Endothelial cell (in vitro differentiated cells): Measurements from ENCODE around the gene ZDHHC22. TPM values are rescaled to one million over a fixed set of nuclear protein-coding genes. Genes with fewer than 3 reads are reported as not detected.

Experiments
- DNase-seq: peaks from one replicate; pipeline ENCODE4 v3.0.0; 2021; ENCODE audit warnings: low spot score
- H3K27ac Mint-ChIP-seq: one replicate; pipeline ENCODE4 v1.8.0; 2021; ENCODE audit warnings: mixed read lengths, inconsistent platforms; ENCODE audit not compliant: unreplicated experiment
- H3K27me3 Mint-ChIP-seq: one replicate; pipeline ENCODE4 v1.8.0; 2021; ENCODE audit warnings: mild to moderate bottlenecking, moderate library complexity, mixed read lengths, inconsistent platforms; ENCODE audit not compliant: unreplicated experiment
- H3K36me3 Mint-ChIP-seq: one replicate; pipeline ENCODE4 v1.8.0; 2021; ENCODE audit warnings: mild to moderate bottlenecking, low read depth, mixed read lengths, inconsistent platforms; ENCODE audit not compliant: unreplicated experiment
- H3K4me1 Mint-ChIP-seq: one replicate; pipeline ENCODE4 v1.8.0; 2021; ENCODE audit warnings: mild to moderate bottlenecking, mixed read lengths, inconsistent platforms; ENCODE audit not compliant: unreplicated experiment
- H3K4me3 Mint-ChIP-seq: one replicate; pipeline ENCODE4 v1.8.0; 2021; ENCODE audit warnings: mild to moderate bottlenecking, mixed read lengths, inconsistent platforms; ENCODE audit not compliant: unreplicated experiment
- H3K9me3 Mint-ChIP-seq: one replicate; pipeline ENCODE4 v1.8.0; 2021; ENCODE audit warnings: mixed read lengths, inconsistent platforms; ENCODE audit not compliant: unreplicated experiment
- CTCF ChIP-seq: fragments of 200-600 bp; sonication (generic); IDR thresholded peaks from one replicate; pipeline ENCODE4 v1.5.0; 2021; ENCODE audit warnings: antibody characterized with exemption; ENCODE audit not compliant: unreplicated experiment
- total RNA-seq: library from RNA; stranded (reverse); fragmentation: NEBNext Ultra II Directional; extraction: Animal tissue kit (Norgen Biotek cat#: 25700); gene quantifications from one replicate; pipeline ENCODE4 v1.2.1, GENCODE V29; 2021; ENCODE audit not compliant: unreplicated experiment

The ZDHHC22 gene
- total RNA-seq, 1 donor from 2014 or later = 12.0 TPM

- H3K27ac Mint-ChIP-seq = no peak overlapping the region
Observed at GRCh38 chr14:77114609-77115008, 27.0 kb downstream of the ZDHHC22 start.

GRCh38 chr14:77113644-77114043, 27.9 kb downstream of the ZDHHC22 start:
- DNase-seq = no peak
- TF ChIP-seq CTCF = no peak
- Mint-ChIP-seq H3K27ac (peak overlapping the region; percentile 95), H3K4me1 (peaks cover 49% of the 10 kb centered on the region), H3K36me3 (peaks cover 30% of the 10 kb centered on the region), H3K9me3 (no peaks in the 10 kb centered on the region), H3K27me3 (peaks cover 4% of the 10 kb centered on the region), H3K4me3 (no peak overlapping the region)

More at GRCh38 chr14:77114609-77115008, 27.0 kb downstream of the ZDHHC22 start:
- no peak for DNase-seq
- TF ChIP-seq CTCF = no peak
- peaks cover 4% of the 10 kb centered on the region for H3K27me3 Mint-ChIP-seq
- H3K4me1 Mint-ChIP-seq = peaks cover 39% of the 10 kb centered on the region
- H3K36me3 Mint-ChIP-seq = peaks cover 27% of the 10 kb centered on the region
- peak overlapping the region; percentile 67 for H3K4me3 Mint-ChIP-seq
- H3K9me3 Mint-ChIP-seq = no peaks in the 10 kb centered on the region

- no peaks in the 10 kb centered on the region for H3K9me3 Mint-ChIP-seq
- H3K27ac Mint-ChIP-seq = peak overlapping the region; percentile 100
- H3K27me3 Mint-ChIP-seq = peaks cover 4% of the 10 kb centered on the region
- H3K36me3 Mint-ChIP-seq = peaks cover 34% of the 10 kb centered on the region
- peak; percentile 45 for DNase-seq
- TF ChIP-seq CTCF = no peak
- H3K4me3 Mint-ChIP-seq = peak overlapping the region; percentile 48
- H3K4me1 Mint-ChIP-seq = peaks cover 70% of the 10 kb centered on the region
Observed at GRCh38 chr14:77111021-77111420, 30.6 kb downstream of the ZDHHC22 start.

- Mint-ChIP-seq H3K27ac (peak overlapping the region; percentile 100), H3K4me3 (no peak overlapping the region), H3K9me3 (no peaks in the 10 kb centered on the region), H3K4me1 (peaks cover 73% of the 10 kb centered on the region), H3K36me3 (peaks cover 33% of the 10 kb centered on the region), H3K27me3 (peaks cover 4% of the 10 kb centered on the region)
- no peak for TF ChIP-seq CTCF
- no peak for DNase-seq
Observed at GRCh38 chr14:77110286-77110685, 31.3 kb downstream of the ZDHHC22 start.

GRCh38 chr14:77109656-77110055, 31.9 kb downstream of the ZDHHC22 start:
- Mint-ChIP-seq H3K27ac (peak overlapping the region; percentile 100), H3K4me1 (peaks cover 79% of the 10 kb centered on the region), H3K36me3 (peaks cover 27% of the 10 kb centered on the region), H3K4me3 (no peak overlapping the region), H3K9me3 (no peaks in the 10 kb centered on the region), H3K27me3 (peaks cover 4% of the 10 kb centered on the region)
- no peak for TF ChIP-seq CTCF
- no peak for DNase-seq
